Measurements from ENCODE around the gene TFDP1.
"Not testable (repeated sequence)": the region's sequence is repeated elsewhere in the genome, so short reads cannot be mapped to it uniquely, and the experiment has no call there.

Gene TFDP1

DNA sequence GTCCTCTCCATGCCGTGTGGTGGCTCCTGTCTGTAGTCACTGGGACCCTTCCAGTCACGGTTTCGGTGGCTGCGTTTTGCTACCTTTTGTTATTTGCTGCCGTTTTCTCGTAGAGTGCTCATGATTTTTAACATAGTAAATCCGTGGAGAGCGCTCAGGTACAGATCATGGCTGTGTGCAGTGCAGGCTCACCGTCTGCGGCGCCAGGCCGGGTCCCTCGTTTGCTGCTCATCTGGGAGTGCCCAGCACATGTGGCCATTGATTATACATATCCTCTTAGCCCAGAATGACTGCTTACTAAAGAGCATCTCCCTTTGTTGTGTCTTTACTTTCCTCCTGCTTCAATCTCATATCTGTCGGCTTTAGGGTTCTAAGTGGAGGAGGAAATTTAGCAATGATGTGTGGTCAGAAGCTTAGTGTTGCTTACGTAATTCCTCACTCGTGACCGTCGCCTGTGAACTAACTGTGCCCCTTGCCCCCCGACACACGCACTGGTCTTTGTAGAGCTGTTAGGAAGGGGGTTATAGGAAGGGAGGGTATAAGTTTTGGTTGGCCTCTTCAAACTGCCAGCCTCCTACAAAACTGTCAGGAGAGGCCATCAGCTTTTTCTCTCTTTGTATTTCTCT lies 31.8 kb downstream of the TFDP1 start:
- no peaks in the 10 kb centered on the region for H3K27me3 ChIP-seq (ENCODE audit: control insufficient read depth, insufficient read depth, low read length)
- no peak overlapping the region for H3K4me3 ChIP-seq (ENCODE audit: low read length)
- no peak overlapping the region for H3K4me2 ChIP-seq (ENCODE audit: low read length)
- peaks cover 22% of the 10 kb centered on the region for H3K36me3 ChIP-seq (ENCODE audit: insufficient read depth, low read length)
- H3K9me3 ChIP-seq (replicated peaks; ENCODE audit: low read length): no peaks in the 10 kb centered on the region
- peaks cover 10% of the 10 kb centered on the region for H3K4me1 ChIP-seq (ENCODE audit: control insufficient read depth, insufficient read depth, low read length)
- H3K9ac ChIP-seq (ENCODE audit: low read depth, low read length): no peak overlapping the region

- Histone ChIP-seq H3K4me1 (ENCODE audit: control insufficient read depth, insufficient read depth, low read length) (peaks cover 10% of the 10 kb centered on the region), H3K4me2 (ENCODE audit: low read length) (no peak overlapping the region), H3K36me3 (ENCODE audit: insufficient read depth, low read length) (peaks cover 17% of the 10 kb centered on the region), H3K9me3 (replicated peaks; ENCODE audit: low read length) (no peaks in the 10 kb centered on the region), H3K4me3 (ENCODE audit: low read length) (no peak overlapping the region), H3K27me3 (ENCODE audit: control insufficient read depth, insufficient read depth, low read length) (no peaks in the 10 kb centered on the region), H3K9ac (ENCODE audit: low read depth, low read length) (no peak overlapping the region)
These were observed 32.6 kb downstream of the TFDP1 start for GRCh38 chr13:113616991-113617749.

DNA sequence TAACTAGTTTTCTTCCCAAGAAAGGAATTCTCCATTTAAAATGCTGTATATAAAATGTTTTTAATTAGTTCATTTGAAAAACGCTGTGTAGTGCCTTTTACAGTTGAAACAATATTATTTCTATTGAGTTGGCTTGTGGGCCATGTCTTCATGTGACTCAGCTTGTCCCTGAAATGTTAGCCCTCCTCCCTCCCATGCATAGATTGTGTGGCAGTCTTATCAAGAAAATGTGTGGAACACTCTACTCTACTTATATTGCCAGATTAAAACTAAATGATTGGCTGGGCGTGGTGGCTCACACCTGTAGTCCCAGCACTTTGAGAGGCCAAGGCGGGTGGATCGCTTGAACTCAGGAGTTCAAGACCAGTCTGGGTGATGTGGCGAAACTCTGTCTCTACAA lies 33.4 kb downstream of the TFDP1 start:
- H3K9me3 ChIP-seq (replicated peaks; ENCODE audit: low read length): no peaks in the 10 kb centered on the region
- peaks cover 19% of the 10 kb centered on the region for H3K36me3 ChIP-seq (ENCODE audit: insufficient read depth, low read length)
- no peak overlapping the region for H3K9ac ChIP-seq (ENCODE audit: low read depth, low read length)
- peaks cover 10% of the 10 kb centered on the region for H3K4me1 ChIP-seq (ENCODE audit: control insufficient read depth, insufficient read depth, low read length)
- H3K4me2 ChIP-seq (ENCODE audit: low read length): no peak overlapping the region
- H3K27me3 ChIP-seq (ENCODE audit: control insufficient read depth, insufficient read depth, low read length): no peaks in the 10 kb centered on the region
- H3K4me3 ChIP-seq (ENCODE audit: low read length): no peak overlapping the region

DNA sequence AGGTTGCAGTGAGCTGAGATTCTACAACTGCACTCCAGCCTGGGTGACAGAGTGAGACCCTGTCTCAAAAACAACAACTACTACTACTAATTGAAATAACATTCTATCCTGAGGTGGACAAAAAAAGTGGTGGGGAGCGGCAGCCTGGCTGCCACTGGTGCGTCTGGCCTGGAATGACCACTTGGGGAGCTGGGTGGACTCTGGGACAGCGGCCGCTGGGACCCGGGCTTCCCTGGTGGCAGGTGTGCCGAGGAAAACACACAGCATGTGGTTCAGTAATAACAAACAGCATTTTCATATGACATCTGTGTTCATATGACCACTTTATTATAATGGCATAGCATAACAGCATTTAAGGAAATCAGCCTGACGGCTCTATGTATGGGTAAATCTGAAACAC lies 33.9 kb downstream of the TFDP1 start:
- no peak overlapping the region for H3K4me3 ChIP-seq (ENCODE audit: low read length)
- peaks cover 21% of the 10 kb centered on the region for H3K36me3 ChIP-seq (ENCODE audit: insufficient read depth, low read length)
- no peaks in the 10 kb centered on the region for H3K9me3 ChIP-seq (replicated peaks; ENCODE audit: low read length)
- H3K9ac ChIP-seq (ENCODE audit: low read depth, low read length): no peak overlapping the region
- no peak overlapping the region for H3K4me2 ChIP-seq (ENCODE audit: low read length)
- H3K4me1 ChIP-seq (ENCODE audit: control insufficient read depth, insufficient read depth, low read length): peaks cover 10% of the 10 kb centered on the region
- no peaks in the 10 kb centered on the region for H3K27me3 ChIP-seq (ENCODE audit: control insufficient read depth, insufficient read depth, low read length)

- H3K4me1 ChIP-seq (ENCODE audit: control insufficient read depth, insufficient read depth, low read length): peaks cover 10% of the 10 kb centered on the region
- no peak overlapping the region for H3K4me2 ChIP-seq (ENCODE audit: low read length)
- H3K27me3 ChIP-seq (ENCODE audit: control insufficient read depth, insufficient read depth, low read length): no peaks in the 10 kb centered on the region
- no peak overlapping the region for H3K4me3 ChIP-seq (ENCODE audit: low read length)
- H3K36me3 ChIP-seq (ENCODE audit: insufficient read depth, low read length): peaks cover 23% of the 10 kb centered on the region
- H3K9me3 ChIP-seq (replicated peaks; ENCODE audit: low read length): no peaks in the 10 kb centered on the region
- no peak overlapping the region for H3K9ac ChIP-seq (ENCODE audit: low read depth, low read length)
These were observed 35.7 kb downstream of the TFDP1 start for GRCh38 chr13:113620036-113620796.

- H3K9ac ChIP-seq (ENCODE audit: low read depth, low read length): no peak overlapping the region
- no peaks in the 10 kb centered on the region for H3K27me3 ChIP-seq (ENCODE audit: control insufficient read depth, insufficient read depth, low read length)
- no peak overlapping the region for H3K4me3 ChIP-seq (ENCODE audit: low read length)
- no peak overlapping the region for H3K4me2 ChIP-seq (ENCODE audit: low read length)
- H3K4me1 ChIP-seq (ENCODE audit: control insufficient read depth, insufficient read depth, low read length): peaks cover 16% of the 10 kb centered on the region
- H3K36me3 ChIP-seq (ENCODE audit: insufficient read depth, low read length): peaks cover 28% of the 10 kb centered on the region
- H3K9me3 ChIP-seq (replicated peaks; ENCODE audit: low read length): no peaks in the 10 kb centered on the region
These were observed 36.5 kb downstream of the TFDP1 start for GRCh38 chr13:113621046-113621445.

GRCh38 chr13:113621498-113621897 lies 36.9 kb downstream of the TFDP1 start:
- not testable (repeated sequence) for H3K9ac ChIP-seq (ENCODE audit: low read depth, low read length); H3K9me3 ChIP-seq (replicated peaks; ENCODE audit: low read length); H3K27me3 ChIP-seq (ENCODE audit: control insufficient read depth, insufficient read depth, low read length); H3K4me3 ChIP-seq (ENCODE audit: low read length); H3K4me2 ChIP-seq (ENCODE audit: low read length)
- Histone ChIP-seq H3K36me3 (ENCODE audit: insufficient read depth, low read length) (peaks cover 24% of the 10 kb centered on the region), H3K4me1 (ENCODE audit: control insufficient read depth, insufficient read depth, low read length) (peaks cover 20% of the 10 kb centered on the region)

- peaks cover 16% of the 10 kb centered on the region for H3K4me1 ChIP-seq (ENCODE audit: control insufficient read depth, insufficient read depth, low read length)
- H3K4me3 ChIP-seq (ENCODE audit: low read length); H3K27me3 ChIP-seq (ENCODE audit: control insufficient read depth, insufficient read depth, low read length); H3K9ac ChIP-seq (ENCODE audit: low read depth, low read length); H3K9me3 ChIP-seq (replicated peaks; ENCODE audit: low read length); H3K4me2 ChIP-seq (ENCODE audit: low read length): not testable (repeated sequence)
- peaks cover 29% of the 10 kb centered on the region for H3K36me3 ChIP-seq (ENCODE audit: insufficient read depth, low read length)
These were observed 37.5 kb downstream of the TFDP1 start for GRCh38 chr13:113621986-113622550.

- no peaks in the 10 kb centered on the region for H3K9me3 ChIP-seq (replicated peaks; ENCODE audit: low read length)
- H3K4me2 ChIP-seq (ENCODE audit: low read length): no peak overlapping the region
- H3K4me1 ChIP-seq (ENCODE audit: control insufficient read depth, insufficient read depth, low read length): peaks cover 11% of the 10 kb centered on the region
- no peak overlapping the region for H3K9ac ChIP-seq (ENCODE audit: low read depth, low read length)
- H3K4me3 ChIP-seq (ENCODE audit: low read length): no peak overlapping the region
- H3K27me3 ChIP-seq (ENCODE audit: control insufficient read depth, insufficient read depth, low read length): no peaks in the 10 kb centered on the region
- peaks cover 32% of the 10 kb centered on the region for H3K36me3 ChIP-seq (ENCODE audit: insufficient read depth, low read length)
These were observed 38.4 kb downstream of the TFDP1 start for GRCh38 chr13:113622791-113623490.

- peaks cover 32% of the 10 kb centered on the region for H3K36me3 ChIP-seq (ENCODE audit: insufficient read depth, low read length)
These were observed 39.1 kb downstream of the TFDP1 start for GRCh38 chr13:113623491-113624234.

More at GRCh38 chr13:113623491-113624234, 39.1 kb downstream of the TFDP1 start:
- Histone ChIP-seq H3K4me3 (ENCODE audit: low read length) (no peak overlapping the region), H3K9me3 (replicated peaks; ENCODE audit: low read length) (no peaks in the 10 kb centered on the region), H3K4me1 (ENCODE audit: control insufficient read depth, insufficient read depth, low read length) (peaks cover 11% of the 10 kb centered on the region), H3K27me3 (ENCODE audit: control insufficient read depth, insufficient read depth, low read length) (no peaks in the 10 kb centered on the region), H3K4me2 (ENCODE audit: low read length) (no peak overlapping the region), H3K9ac (ENCODE audit: low read depth, low read length) (no peak overlapping the region)

All from skeletal muscle satellite cell (primary cell).